Activated CD8-positive, alpha-beta T cell treated with anti-CD3 and anti-CD28 coated beads for 36 hours (primary cell): ENCODE data around the gene MYOZ3. TPM values are rescaled to one million over a fixed set of nuclear protein-coding genes. Genes with fewer than 3 reads are reported as not detected.

ENCODE experiments used
- ATAC-seq: fragments of 200-7000 bp; cut with Tn5 transposase; one replicate; pipeline ENCODE4 v1.10.0; 2021; ENCODE audit warnings: mild to moderate bottlenecking, moderate library complexity
- CTCF ChIA-PET: fragments of 350-600 bp; sonication (Branson Sonifier 250); formaldehyde crosslinking; loops from one replicate; lab custom pipeline; 2021; ENCODE audit warnings: antibody characterized with exemption; lab: Charles Lee
- POLR2A ChIA-PET: fragments of 350-600 bp; sonication (Branson Sonifier 250); formaldehyde crosslinking; loops from one replicate; lab custom pipeline; 2021; ENCODE audit warnings: antibody characterized with exemption; lab: Charles Lee
- DNase-seq: peaks from one replicate; pipeline ENCODE4 v3.0.0-alpha.2; 2020
- H3K27ac Mint-ChIP-seq: one replicate; pipeline ENCODE4 v1.8.0; 2021; ENCODE audit warnings: mild to moderate bottlenecking, mixed read lengths
- H3K27me3 Mint-ChIP-seq: one replicate; pipeline ENCODE4 v1.8.0; 2021; ENCODE audit warnings: mixed read lengths
- H3K36me3 Mint-ChIP-seq: one replicate; pipeline ENCODE4 v1.8.0; 2021; ENCODE audit warnings: low read depth, mixed read lengths
- H3K4me1 Mint-ChIP-seq: one replicate; pipeline ENCODE4 v1.8.0; 2021; ENCODE audit warnings: low read depth, mixed read lengths
- H3K4me3 Mint-ChIP-seq: one replicate; pipeline ENCODE4 v1.8.0; 2021; ENCODE audit warnings: mild to moderate bottlenecking, moderate library complexity, mixed read lengths
- H3K9me3 Mint-ChIP-seq: one replicate; pipeline ENCODE4 v1.8.0; 2021; ENCODE audit warnings: mixed read lengths
- CTCF ChIP-seq: fragments of 200-600 bp; IDR thresholded peaks from one replicate; pipeline ENCODE4 v1.8.0; 2022; ENCODE audit warnings: antibody characterized with exemption, mild to moderate bottlenecking
- intact Hi-C: fragments of 100-400 bp; cut with micrococcal nuclease; formaldehyde crosslinking; loops from one replicate; pipeline ENCODE4 v1.10.0; 2022
- total RNA-seq, 2 experiments: library from RNA; stranded (reverse); gene quantifications; one replicate each; pipeline ENCODE4 v1.2.3, GENCODE V29; 2021

Gene MYOZ3
- total RNA-seq, 2 experiments from 2014 or later, result 0.11 to 0.20 TPM

GRCh38 chr5:150638488-150639376, 22.3 kb upstream of the MYOZ3 start:
- ATAC-seq, result no peak
- CTCF ChIA-PET, result no interaction called here
- H3K4me3 Mint-ChIP-seq, result no peak overlapping the region

GRCh38 chr5:150639377-150639692, 21.7 kb upstream of the MYOZ3 start:
- no peaks in the 10 kb centered on the region for H3K36me3 Mint-ChIP-seq
- H3K27me3 Mint-ChIP-seq, result peaks cover 13% of the 10 kb centered on the region
- H3K4me1 Mint-ChIP-seq, result no peaks in the 10 kb centered on the region
- intact Hi-C loops, result no loop called here
- no peak for DNase-seq
- CTCF ChIA-PET, result no interaction called here
- H3K4me3 Mint-ChIP-seq, result no peak overlapping the region
- no peak for ATAC-seq
- no peak for TF ChIP-seq CTCF
- no peak overlapping the region for H3K27ac Mint-ChIP-seq
- no peaks in the 10 kb centered on the region for H3K9me3 Mint-ChIP-seq
- POLR2A ChIA-PET, result interaction anchor here (1.3 kb wide), 1 partner anchor 9 kb away, joined by 3 read pairs; no protein-coding TSS in a partner anchor

More at GRCh38 chr5:150638488-150639376, 22.3 kb upstream of the MYOZ3 start:
- Mint-ChIP-seq H3K9me3 (no peaks in the 10 kb centered on the region), H3K27ac (no peak overlapping the region), H3K4me1 (no peaks in the 10 kb centered on the region), H3K27me3 (peaks cover 13% of the 10 kb centered on the region), H3K36me3 (no peaks in the 10 kb centered on the region)
- no peak for DNase-seq
- no peak for TF ChIP-seq CTCF
- intact Hi-C loops, result no loop called here
- POLR2A ChIA-PET, result interaction anchor here (1.3 kb wide), 1 partner anchor 8 kb away, joined by 3 read pairs; no protein-coding TSS in a partner anchor

GRCh38 chr5:150639751-150640150, 21.3 kb upstream of the MYOZ3 start:
- ATAC-seq (no peak), DNase-seq (no peak)
- TF ChIP-seq CTCF, result no peak
- Mint-ChIP-seq H3K36me3 (no peaks in the 10 kb centered on the region), H3K27me3 (peaks cover 13% of the 10 kb centered on the region), H3K27ac (no peak overlapping the region), H3K4me1 (no peaks in the 10 kb centered on the region), H3K4me3 (no peak overlapping the region), H3K9me3 (no peaks in the 10 kb centered on the region)
- ChIA-PET POLR2A (interaction anchor here (1.3 kb wide), 1 partner anchor 9 kb away, joined by 3 read pairs; no protein-coding TSS in a partner anchor), CTCF (no interaction called here)
- intact Hi-C loops, result no loop called here

- no peak for ATAC-seq
- Mint-ChIP-seq H3K27ac (no peak within 1 kb of the TSS), H3K27me3 (peaks cover 13% of the 10 kb centered on the region), H3K36me3 (no peaks in the 10 kb centered on the region), H3K4me1 (no peaks in the 10 kb centered on the region), H3K9me3 (no peaks in the 10 kb centered on the region), H3K4me3 (no peak within 1 kb of the TSS)
- ChIA-PET CTCF (no interaction called here), POLR2A (no interaction called here)
- DNase-seq, result no peak
- no peak for TF ChIP-seq CTCF
- intact Hi-C loops, result no loop called here
These were observed 20.6 kb upstream of the MYOZ3 start, which contains the start of gene SYNPO for GRCh38 chr5:150640311-150641005. SYNPO (plus strand) TSS chr5:150640660; CDS start chr5:150648276, 7,616 bp downstream.
